ENCODE measurements around the gene CEP95.

CEP95 gene

DNA sequence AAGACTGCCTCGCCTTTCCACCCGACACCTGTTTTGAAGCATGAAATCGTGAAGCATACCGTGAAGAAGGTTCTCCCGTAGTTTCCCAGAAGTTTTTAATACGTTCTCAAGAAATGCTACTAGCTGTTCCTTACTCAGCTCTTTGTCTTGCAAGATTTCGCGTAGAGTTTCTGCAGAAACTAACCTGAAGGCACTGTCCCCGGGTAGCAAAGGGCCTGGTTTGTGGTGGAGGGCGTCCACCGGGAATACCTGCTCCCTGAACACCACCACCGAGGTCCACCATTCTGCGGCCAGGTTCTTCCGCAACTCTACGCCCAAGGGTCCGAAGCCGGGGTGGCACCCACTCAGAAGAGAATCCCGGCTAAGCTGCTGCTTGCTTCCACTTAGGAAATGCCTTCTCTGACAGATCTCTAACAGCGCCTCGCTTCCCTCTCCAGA, 10.4 kb upstream of the CEP95 start:
- DNase-seq (ENCODE audit: low read depth in 2 of 2) = no peak

DNA sequence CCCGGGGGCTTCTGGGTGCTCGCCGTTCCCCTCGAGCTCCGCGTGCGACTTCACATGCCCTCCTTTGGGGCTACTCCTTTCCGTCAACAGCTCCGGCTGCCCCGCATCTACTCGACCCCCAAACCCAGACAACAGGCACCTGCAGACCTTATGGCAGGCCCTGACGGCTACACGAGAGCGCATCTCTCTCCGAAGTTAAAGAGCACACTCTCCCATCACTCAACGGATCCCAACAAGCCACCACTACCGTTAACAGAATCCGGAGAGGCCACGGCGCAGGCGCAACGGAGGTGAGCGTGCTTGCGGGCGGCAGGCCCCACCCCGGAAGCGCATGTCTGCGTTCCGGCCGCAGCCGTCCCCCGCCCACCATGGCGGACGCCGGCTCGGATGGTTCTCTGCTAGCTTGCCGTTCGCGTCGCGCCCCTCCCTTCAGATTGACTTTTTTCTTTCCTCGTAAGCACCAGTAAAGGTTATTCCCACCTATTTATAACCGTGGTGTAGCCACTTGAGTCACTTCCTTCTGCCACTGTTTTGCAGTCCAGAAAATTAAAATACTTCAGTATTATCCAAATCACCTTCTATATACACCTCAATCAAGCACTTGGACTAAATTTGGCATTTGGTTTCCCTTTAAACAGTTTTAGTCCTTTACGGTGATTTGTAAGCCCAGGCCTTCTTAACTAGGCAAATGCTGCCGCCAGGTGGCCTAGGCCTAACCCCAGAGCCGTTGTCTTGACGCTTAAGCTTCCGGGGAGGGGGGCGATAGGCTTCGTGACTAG, 9.8 kb upstream of the CEP95 start, which contains the start of gene POLG2:
POLG2 (minus strand) TSS at position 269 of the 779 bp plus-strand sequence; CDS start at position 183, 86 bp downstream.
- DNase-seq (ENCODE audit: low read depth in 2 of 2) = peak; percentile 94 to 95

DNA sequence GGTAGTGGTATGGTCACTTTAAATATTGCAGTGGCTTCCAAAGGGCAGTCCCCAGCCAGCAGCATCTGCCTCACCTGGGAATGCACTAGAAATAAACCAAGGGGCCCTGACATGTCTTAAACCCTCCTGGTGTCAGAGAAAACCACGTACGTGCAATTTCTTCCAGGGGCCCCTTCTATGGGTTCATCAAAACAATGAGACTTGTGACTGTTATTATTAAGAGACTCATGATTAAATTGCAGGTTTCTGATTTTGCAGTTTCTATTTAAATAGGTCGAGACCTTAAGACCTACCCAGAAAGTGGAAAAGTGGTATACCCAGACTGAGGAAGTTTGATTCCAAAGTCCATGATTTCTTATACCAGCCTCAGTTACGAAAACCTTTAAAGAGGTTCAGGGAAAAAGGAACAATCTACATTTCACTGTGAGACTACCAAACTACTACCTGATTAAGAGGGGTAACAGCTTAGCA, 9.2 kb upstream of the CEP95 start:
- no peak for DNase-seq (ENCODE audit: low read depth in 2 of 2)

DNA sequence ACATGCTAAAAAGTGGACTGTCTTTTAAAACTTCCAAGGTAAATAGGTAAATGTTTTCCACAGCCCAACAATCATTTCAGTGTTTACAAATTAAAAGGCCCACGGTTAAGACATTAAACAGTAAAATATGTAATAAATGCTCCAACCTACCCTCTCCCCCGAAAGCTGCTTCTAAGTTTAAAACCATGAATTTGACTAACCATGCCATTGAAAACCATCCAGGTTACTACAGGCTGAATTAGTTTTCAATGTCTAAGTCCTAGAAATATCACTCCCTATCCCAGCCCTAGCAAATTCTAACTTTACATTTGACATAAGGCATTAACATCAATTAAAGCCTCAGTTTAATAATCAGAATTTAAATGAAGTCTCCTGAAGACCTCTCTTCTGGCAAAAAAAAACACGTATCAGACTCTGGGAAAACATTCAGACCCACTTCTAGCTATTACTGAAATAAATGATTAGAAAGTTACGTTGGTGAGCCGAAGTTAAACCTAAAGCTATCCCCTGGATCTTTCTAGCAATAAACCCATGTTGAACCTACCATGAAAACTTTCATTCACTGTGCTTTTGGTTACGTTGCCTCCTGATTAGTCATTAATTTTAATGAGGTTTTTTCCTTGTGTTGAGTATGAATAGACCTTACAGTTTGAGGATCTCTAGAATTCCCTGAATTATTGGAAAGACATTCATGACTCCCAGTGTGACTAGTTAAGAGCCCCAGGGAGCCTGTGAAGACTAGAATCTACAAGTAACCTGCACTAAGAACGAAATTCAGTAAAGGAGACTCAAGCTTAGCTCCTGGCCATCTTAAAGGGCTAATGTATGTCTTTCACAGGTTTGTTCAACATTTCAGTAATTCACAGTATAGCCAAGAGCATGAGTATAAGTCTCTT, 8.2 kb upstream of the CEP95 start:
- DNase-seq (ENCODE audit: low read depth in 2 of 2) = no peak

DNA sequence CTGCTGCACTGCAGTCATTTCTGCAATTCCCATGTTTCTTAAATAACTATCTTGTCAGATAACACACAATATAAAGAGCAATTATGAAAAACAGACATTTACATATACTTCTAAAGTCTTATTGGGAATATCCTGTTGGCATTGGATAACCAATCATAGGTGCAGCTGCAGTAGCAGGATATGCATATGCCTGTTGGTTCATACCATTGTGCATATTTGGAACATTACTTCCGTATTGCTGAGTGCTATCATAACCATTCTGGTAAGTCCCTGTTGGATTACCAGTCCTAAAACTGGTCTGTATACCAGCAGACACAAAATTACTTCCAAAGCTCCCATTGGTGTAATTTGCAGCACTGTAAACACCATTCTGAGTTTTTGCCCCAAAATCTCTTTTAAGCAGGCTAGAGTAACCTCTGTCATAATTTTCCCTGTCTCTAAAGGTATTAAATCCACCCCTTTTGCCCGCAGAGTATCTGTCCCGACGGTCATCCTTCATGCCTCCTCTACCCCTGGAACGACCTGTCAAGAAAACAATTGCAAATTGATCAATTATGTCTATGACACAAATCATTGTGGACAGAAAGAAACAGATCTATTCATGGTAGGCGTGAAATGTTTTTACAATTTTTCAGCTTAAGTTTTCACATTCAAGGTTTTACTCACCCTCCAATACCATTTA, 6.8 kb upstream of the CEP95 start:
- no peak for DNase-seq (ENCODE audit: low read depth in 2 of 2)

DNA sequence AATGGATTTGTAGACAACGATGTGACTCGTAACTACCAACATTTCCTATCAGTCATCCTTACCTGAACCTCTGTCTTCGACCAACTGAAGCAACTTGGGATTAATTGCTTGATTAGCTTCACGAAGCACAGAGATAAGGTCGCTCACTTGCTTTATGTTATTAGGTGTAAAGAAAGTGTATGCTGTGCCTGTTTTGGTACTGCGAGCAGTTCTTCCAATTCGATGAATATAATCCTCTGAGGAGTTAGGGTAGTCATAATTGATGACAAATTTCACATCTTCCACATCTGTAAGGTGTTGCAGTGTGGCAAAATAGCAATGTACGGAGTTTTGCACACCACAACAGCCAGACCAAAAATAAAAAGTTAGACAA, 6.3 kb upstream of the CEP95 start:
- no peak for DNase-seq (ENCODE audit: low read depth in 2 of 2)

DNA sequence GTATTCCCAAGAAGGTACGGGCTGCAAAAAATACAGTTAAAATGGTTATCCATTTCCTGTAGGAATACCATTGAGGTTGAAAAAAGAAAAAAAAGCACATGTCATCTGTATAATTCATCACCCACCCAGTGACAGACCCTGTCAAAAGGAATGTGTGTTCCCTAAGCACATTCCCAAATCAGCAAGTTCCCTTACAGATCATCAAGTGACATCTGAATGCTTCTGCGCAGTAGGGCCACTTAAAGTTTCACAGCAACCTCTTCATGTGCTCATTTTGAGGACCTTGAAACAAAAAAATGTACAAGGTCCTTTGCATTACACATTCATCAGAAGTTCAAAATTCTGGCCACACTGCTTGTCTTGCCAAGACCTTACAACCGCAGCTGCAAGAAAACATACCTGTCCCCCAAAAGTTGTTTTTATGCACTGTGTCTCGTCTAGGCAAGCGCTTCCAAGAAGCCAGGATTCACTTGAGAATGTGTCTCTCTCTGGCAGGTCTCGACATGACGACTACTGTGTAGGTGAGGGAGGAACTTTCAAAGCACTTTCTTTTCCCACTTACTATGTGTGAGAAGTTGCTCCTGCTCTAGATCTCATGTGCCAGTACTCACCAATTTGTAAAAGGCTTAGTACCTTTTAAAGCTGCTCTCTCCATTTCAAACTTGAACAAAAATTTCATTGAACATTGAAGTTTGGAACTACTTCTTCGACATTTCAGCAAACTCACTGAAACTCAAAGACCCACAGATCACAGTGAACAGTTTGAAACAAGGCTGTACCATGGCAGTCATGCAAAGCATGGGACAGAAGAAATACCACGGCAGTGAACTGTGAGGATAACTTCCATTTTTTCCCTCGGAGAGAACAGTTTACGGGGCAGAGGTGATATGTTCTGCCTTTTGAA, 5.7 kb upstream of the CEP95 start:
- DNase-seq (ENCODE audit: low read depth in 2 of 2) = no peak

DNA sequence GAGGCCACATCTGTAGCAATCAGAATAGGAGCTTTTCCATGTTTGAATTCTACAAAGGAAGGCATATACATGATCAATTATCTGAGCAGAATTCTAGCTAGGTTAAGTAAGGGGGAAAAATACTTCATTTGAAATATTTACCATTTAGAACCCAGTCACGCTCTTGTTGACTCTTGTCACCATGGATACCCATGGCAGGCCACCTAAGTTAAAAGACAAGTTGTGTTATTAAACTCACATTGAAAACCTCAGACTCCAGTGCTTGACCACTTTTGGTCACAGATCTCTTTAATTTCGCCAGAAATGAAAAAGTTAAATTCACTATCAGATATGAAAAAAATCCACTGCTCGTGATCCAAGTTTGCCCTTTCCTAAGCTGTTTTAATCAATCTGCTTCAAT, 4.8 kb upstream of the CEP95 start:
- no peak for DNase-seq (ENCODE audit: low read depth in 2 of 2)

DNA sequence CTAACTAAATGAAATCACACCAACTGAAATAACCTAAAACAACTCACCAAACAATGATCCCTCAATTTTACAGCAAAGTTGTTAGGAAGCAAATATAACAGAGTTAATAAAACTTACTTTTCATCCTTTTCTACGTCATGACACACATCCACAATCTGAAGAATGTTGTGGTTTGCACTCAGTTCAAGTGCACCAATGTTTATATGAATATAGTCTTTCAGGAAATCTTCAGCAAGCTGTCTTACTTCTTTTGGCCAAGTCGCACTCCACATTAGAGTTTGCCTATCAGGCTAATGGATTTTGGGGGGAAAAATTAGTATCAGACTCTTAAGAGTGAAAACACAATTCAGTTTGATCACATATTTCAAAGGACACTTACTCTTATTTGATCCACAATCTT, 4.0 kb upstream of the CEP95 start:
- no peak for DNase-seq (ENCODE audit: low read depth in 2 of 2)

DNA sequence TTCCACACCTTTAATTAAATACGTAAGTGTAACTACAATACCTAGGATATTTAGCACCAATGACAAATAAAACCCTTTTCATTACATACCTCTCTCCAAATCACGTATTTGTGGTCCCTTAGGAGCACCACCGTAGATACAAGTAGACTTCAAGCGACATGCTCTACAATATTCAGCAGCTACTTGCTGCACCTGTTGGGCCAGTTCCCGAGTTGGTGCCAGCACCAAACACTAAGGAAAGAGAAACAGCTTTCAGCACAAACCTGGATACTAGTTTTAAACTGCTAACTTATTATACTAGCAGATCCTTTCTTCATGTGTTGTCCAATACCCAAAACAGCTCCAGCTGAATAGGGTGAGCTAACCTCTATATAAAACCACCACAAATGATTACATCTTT, 3.4 kb upstream of the CEP95 start:
- DNase-seq (ENCODE audit: low read depth in 2 of 2) = no peak

DNA sequence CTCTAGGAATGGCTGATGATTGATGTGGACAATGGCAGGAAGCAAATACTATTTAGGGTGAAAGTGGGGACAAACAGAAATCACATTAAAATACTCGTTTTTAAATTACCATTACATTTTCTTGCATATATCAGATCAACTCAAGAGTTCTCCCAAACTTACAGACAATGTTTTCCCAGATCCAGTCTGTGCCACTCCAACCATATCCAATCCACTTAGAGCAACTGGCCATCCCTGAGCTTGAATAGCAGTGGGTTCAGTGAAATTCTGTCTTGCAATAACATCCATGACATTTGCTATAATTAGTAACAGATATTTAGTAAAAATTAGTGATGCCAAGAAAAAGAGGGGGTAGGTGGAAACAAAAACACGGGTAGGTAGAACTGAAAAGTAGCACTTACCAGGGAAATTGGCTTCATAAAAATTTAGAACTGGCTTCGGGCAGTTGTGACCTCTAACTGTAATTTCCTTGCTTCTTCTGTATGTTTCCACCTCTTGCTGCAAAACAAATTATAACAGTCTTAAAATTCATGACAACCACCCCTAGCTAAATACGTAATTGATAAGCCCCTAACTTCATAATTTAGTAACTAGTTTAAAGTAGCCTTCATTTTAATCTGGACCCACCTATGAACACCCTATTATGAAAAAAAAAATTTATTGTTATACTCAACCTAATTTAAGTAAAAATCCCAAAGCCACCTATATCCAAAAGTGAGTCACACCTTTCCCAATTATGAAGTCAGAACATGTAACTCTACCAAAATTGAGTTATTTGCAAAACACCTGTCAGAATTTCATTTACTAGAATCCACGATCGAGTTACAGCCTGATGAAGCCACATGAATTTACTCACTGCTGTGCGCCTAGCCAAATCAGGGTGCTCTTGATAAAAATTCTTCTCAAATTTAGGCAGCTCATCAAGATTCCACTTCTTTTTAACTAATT, 2.7 kb upstream of the CEP95 start:
- DNase-seq (ENCODE audit: low read depth in 2 of 2) = no peak

DNA sequence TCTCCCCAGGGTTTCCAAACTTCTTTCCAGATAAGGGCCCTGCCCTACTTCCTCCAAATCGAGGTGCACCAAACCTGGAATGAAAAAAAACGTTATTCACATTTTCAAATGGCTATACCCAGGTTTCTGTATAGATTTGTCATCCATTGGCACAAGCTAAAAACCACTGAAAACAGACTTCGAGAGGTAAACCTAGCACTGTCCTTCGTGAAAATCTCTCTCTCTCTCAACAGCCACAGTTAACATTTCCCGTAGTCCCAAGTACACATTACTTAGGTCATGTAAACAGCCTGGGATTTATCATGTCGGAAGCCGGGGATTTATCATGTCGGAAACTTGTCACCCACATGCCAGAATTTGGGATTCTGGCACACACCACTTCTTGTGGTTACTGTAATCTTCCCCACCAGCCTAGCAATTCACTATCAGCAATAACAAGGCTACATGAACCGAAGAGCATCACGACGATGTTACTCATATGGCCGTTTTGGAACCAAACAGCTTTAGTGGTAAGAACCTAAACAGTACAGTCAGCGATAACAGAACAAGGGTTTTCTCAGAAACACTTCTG, 1.9 kb upstream of the CEP95 start:
- DNase-seq (ENCODE audit: low read depth in 2 of 2) = no peak

DNA sequence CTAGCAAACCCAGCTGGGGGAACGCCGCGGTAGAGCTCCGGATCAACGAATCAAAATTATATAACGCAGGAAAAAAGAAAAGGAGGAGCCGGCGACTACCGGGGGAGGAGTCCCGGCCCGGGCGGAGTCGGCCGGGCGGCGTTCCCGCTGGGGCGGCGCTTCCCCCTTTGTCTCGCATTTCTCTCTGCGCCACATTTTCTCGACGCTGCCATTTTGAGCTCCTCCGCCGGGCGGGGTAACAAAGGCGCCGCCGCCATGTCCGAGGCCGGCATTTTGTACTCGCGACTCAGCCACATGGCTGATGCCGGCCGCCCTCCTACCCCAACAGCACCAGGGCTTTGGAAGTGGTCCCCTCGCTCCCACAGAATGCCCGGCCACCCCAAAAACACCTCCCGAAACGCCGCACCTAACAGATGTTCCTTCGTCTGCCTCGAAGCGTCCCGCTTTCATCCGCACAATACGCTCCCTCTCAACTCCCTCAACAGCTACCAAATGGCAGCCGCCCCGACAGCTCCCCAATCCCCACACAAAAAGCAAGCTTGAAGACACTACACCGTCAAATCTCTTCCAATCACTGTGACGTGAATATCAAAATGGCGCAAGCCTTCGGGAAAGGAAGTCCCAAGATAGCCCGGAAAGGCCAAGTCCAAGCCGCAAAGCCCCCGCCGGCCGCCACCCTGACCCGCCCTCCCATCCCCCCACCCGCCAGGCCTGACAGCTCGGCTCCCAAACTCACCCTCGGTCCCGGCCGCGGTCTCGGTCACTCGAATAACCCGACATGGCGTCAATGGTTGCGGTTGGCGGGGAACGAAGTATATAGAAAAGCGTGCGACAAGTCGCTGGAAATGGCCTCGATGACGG, 1.2 kb upstream of the CEP95 start:
- DNase-seq (ENCODE audit: low read depth in 2 of 2) = peak; percentile 66 to 76

DNA sequence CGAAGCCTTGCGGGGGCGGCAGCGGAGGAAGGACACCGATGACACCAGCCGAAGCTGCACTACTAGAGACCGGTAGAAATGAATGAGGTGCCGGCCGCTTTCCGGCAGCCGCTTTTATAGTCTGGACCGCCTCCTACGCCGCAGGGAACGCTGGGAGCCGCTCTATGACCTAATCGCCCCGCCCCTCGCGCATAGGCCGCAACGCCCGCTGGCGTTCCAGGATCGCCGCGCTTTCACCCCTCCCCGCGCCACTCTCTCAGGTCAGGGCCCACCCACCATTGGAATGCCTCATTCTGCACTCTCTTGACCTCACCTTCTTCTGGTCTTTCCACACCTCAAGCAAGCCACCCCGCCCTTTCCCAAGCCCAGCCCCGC, 589 bp upstream of the CEP95 start, which contains the start of gene DDX5:
DDX5 (minus strand) TSS at position 89 of the 375 bp plus-strand sequence. CDS start 170 bp downstream, outside the sequence.
- peak; percentile 95 to 97 for DNase-seq (ENCODE audit: low read depth in 2 of 2)

DNA sequence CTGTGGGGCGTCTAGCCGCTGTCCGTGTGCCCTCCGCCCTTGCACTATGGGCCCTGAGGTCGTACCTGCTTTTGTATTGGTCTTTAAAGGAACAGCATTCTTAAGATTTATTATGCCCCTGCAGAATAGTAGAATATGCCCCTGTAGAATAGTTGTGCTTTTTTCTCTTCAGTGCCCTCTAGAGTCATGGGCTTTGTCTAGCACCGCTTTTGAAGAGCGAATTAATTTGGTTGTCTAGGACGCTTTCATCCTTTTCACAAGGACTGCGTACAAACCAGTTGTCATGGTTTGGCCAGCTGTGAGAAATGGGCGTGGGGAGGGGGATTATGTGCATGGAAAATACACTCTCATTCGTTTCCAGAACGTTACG, 621 bp downstream of the CEP95 start:
- no peak for DNase-seq (ENCODE audit: low read depth in 2 of 2)

DNA sequence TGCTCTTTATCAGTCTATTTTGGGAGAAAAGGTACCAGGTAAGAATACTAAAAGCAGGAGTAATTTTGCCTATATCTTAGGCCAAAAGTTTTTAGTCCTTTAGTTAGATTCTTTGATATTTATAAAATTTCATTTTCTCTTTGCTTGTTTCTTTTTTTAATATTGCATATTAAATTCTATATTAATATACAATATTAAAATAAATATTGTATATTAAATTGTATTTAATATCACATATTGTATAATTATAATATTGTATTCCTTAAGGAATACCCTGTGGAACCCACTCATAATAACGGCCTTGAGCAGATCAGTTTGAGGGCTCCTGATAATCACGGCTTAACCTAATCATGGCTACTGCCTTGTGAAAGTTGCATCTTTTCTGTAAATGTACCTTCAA, 1.9 kb downstream of the CEP95 start:
- no peak for DNase-seq (ENCODE audit: low read depth in 2 of 2)

DNA sequence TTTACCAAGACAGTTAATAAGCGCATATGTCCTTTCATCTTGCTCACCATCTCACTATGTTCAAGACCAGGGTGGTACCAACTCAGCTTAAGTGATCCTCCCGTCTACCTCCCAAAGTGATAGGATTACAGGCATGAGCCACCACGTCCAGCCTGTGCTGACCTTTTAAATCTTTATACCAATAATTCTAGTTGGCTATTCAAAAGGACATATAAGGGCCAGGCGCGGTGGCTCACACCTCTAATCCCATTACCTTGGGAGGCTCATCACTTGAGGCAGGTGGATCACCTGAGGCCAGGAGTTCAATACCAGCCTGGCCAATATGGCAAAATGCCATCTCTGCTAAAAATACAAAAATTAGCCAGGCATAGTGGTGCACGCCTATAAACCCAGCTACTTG, 2.4 kb downstream of the CEP95 start:
- no peak for DNase-seq (ENCODE audit: low read depth in 2 of 2)

DNA sequence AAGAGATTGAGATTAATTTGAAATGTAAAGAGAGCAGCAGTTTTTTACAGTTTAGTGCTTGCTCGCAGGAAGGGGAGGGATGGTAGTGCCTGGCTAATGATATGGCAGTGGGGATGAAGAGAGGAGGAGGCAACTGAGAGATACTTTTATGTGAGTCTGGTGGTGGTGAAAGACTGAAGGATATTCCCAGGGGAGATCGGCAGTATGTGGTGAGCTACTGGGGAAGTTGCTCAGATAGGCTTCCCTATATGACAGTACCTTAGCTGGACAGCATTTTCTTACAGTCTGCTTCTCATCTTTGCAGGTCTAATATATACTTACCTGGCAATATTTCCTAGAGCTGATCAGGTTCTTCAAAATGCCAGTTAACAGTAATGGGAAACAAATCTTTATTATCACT, 8.6 kb downstream of the CEP95 start:
- no peak for DNase-seq (ENCODE audit: low read depth in 2 of 2)

DNA sequence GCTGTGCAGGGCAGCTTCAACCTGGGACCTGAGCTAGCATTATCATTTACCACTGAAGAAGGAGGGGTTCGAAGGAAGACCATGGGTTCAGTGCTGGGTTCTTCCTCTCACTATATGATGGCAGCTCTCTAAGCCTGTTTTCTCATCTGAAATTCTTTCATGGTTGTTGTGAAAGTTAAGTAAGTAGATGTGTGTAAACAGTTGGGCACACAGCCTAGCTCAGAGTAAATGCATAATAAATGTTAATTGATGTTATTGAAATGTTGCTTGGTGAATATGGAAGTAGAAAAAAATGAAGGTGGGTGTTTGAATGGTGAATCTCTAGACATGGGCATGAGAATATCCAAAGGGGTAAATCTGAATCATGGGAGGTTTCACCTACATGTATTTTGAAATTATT, 9.1 kb downstream of the CEP95 start:
- no peak for DNase-seq (ENCODE audit: low read depth in 2 of 2)
